ENCODE data around the gene TGFB2.

The TGFB2 gene

GRCh38 chr1:218466341-218467010 lies 121.3 kb downstream of the TGFB2 start:
- DNase-seq: no peak

- DNase-seq: no peak
Measured at GRCh38 chr1:218467101-218468072, 122.3 kb downstream of the TGFB2 start.

- no peak for DNase-seq
Measured at GRCh38 chr1:218468711-218469110, 123.6 kb downstream of the TGFB2 start.

GRCh38 chr1:218472885-218473284 lies 127.7 kb downstream of the TGFB2 start:
- DNase-seq: no peak

- DNase-seq: no peak
Measured at GRCh38 chr1:218473522-218473921, 128.4 kb downstream of the TGFB2 start.

- DNase-seq: no peak
Measured at GRCh38 chr1:218474128-218474527, 129.0 kb downstream of the TGFB2 start.

GRCh38 chr1:218475275-218475674 lies 130.1 kb downstream of the TGFB2 start:
- no peak for DNase-seq

- no peak for DNase-seq
Measured at GRCh38 chr1:218475699-218476098, 130.6 kb downstream of the TGFB2 start.

- no peak for DNase-seq
Measured at GRCh38 chr1:218476385-218476784, 131.2 kb downstream of the TGFB2 start.

GRCh38 chr1:218478336-218478735 lies 133.2 kb downstream of the TGFB2 start:
- DNase-seq: no peak

GRCh38 chr1:218479436-218480115 lies 134.4 kb downstream of the TGFB2 start:
- no peak for DNase-seq

GRCh38 chr1:218480137-218480536 lies 135.0 kb downstream of the TGFB2 start:
- DNase-seq: no peak

GRCh38 chr1:218480588-218481099 lies 135.5 kb downstream of the TGFB2 start:
- DNase-seq: no peak

GRCh38 chr1:218481116-218481775 lies 136.1 kb downstream of the TGFB2 start:
- DNase-seq: no peak

GRCh38 chr1:218482683-218483082 lies 137.5 kb downstream of the TGFB2 start:
- no peak for DNase-seq

GRCh38 chr1:218485241-218485928 lies 140.2 kb downstream of the TGFB2 start:
- no peak for DNase-seq

- no peak for DNase-seq
Measured at GRCh38 chr1:218488531-218488930, 143.4 kb downstream of the TGFB2 start.

- DNase-seq: no peak
Measured at GRCh38 chr1:218488986-218489385, 143.8 kb downstream of the TGFB2 start.

- DNase-seq: no peak
Measured at GRCh38 chr1:218490406-218490922, 145.3 kb downstream of the TGFB2 start.

GRCh38 chr1:218492874-218493273 lies 147.7 kb downstream of the TGFB2 start:
- no peak for DNase-seq

- DNase-seq: no peak
Measured at GRCh38 chr1:218493986-218494385, 148.8 kb downstream of the TGFB2 start.
